ENCODE measurements around the gene WHRN. TPM values are rescaled to one million over a fixed set of nuclear protein-coding genes. Genes with fewer than 3 reads are reported as not detected.

The WHRN gene
- total RNA-seq, 5 donors from 2014 or later (not counting 1 experiment from before 2014, with no cell fraction given), result 11.4 to 46.0 (median 13.0) TPM

DNA sequence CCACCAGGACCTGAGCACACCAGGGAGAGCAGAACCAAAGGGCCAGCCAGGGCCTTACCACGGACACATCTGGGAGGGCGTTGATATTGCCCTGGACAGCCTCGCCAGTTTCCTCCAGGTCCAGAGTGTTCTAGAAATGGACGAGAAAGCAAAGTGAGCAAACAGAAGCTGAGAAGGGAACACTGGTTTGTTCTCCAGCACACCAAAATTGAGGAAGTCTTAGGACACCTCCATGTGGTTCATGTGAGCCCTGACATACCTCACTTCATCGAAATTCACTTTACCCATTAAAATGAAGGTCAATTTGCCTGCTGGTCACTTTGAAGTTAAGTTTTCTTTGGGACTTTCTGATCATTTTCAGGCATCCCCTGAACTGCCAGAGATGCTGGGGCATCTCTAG is 97.4 kb downstream of the WHRN start:
- H3K4me1 Mint-ChIP-seq, result peaks cover 6 to 8% (median 6%) of the 10 kb centered on the region in 3 donors
- H3K9me3 Mint-ChIP-seq, result no peaks in the 10 kb centered on the region
- Histone ChIP-seq H3K9me3 (no peaks in the 10 kb centered on the region), H3K27ac (ENCODE audit: low read length) (no peak overlapping the region), H3K27me3 (replicated peaks in 1 of 2; ENCODE audit: control insufficient read depth in 2 of 2, extremely low read depth in 1 of 2, insufficient read depth in 2 of 2, low read length in 1 of 2) (no peaks in the 10 kb centered on the region), H3K4me3 (ENCODE audit: control insufficient read depth in 1 of 2, extremely low read depth in 1 of 2, low read length in 1 of 2) (no peak overlapping the region), H3K36me3 (ENCODE audit: control insufficient read depth in 2 of 2, extremely low read depth in 1 of 2, insufficient read depth in 1 of 2, low read length in 1 of 2) (no peaks in the 10 kb centered on the region), H3K4me1 (ENCODE audit: control insufficient read depth in 1 of 2, extremely low read depth in 1 of 2, insufficient read depth in 2 of 2, low read length in 2 of 2) (peaks cover 0 to 10% of the 10 kb centered on the region in 2 experiments)
- H3K4me3 Mint-ChIP-seq, result no peak overlapping the region
- WGBS (ENCODE audit: insufficient coverage), result 97% methylated on average over 4 of the region's 5 CpGs
- DNase-seq (no peak), ATAC-seq (replicated peaks in 1 of 4) (no peak)
- H3K27ac Mint-ChIP-seq, result peak overlapping the region in 1 of 2 donors; percentile 22
- no peaks in the 10 kb centered on the region for H3K27me3 Mint-ChIP-seq
- no peaks in the 10 kb centered on the region for H3K36me3 Mint-ChIP-seq
- ChIA-PET POLR2A (no interaction called here), CTCF (interaction anchor here (0.7 to 5.3 kb wide), 4 partner anchors 9 to 245 kb away, joined by 3 to 121 read pairs (median 4); no protein-coding TSS in a partner anchor)

DNA sequence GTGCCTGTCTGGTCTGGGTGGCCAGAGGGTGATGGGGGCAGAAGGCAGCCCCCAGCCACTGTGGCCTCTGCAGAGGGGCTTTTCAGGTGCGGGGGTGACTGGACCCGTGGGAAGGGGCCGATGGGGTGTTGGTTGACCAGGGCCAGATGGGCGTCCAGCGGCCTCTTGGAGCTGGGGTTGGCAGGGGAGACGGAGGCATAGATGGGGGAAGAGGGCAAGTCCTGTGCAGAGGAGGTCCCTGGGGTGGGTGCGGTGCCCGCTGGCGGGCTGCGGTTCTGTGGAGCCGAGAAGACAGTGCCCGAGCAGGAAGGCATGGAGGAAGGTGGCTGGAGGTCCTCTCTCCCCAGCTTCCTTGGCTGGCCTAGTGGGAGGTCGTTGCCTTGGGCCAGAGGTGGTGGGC is 98.8 kb downstream of the WHRN start:
- CTCF ChIA-PET, result interaction anchor here (0.6 to 5.3 kb wide), 17 partner anchors 9 to 608 kb away, joined by 3 to 121 read pairs (median 4); no protein-coding TSS in a partner anchor

DNA sequence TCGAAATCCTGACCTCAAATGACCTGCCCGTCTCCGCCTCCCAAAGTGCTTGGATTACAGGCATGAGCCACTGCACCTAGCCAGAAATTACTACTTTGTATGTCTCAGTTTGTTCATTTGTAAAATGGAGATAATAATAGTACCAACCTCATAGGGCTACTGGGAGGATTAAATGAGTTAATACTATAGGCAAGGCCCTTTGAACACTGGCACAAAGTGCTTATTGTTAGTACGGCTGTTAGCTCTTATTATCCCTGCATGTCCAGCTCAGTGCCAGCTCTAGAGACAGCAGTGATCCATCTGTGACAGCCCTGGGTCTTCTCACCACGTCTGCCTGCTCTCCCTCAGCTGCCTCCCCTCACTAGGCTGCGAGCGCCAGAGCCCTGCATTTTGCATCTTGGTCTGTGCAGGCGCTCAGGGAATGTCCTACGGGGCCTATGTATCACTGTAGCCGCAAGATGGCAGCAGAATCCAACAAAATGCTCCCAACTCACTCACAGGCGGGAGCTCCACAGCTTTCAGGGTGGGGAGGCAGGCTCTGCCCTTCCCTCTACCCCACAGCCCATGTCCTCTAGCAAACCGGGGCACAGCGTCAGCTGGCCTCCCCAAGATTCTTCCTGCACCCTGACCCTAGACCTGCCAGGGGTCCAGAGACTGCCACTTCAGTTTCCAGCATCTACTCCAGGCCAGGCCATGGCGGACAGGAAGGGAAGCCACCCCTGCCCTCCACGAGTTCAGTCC is 99.8 kb downstream of the WHRN start:
- Mint-ChIP-seq H3K4me1 (peaks cover 6 to 8% (median 6%) of the 10 kb centered on the region in 3 donors), H3K4me3 (no peak overlapping the region)
- 0% methylated on average over 6 of the region's 15 CpGs for WGBS (ENCODE audit: insufficient coverage)

More for the DNA sequence above, 98.8 kb downstream of the WHRN start:
- Histone ChIP-seq H3K27ac (ENCODE audit: low read length) (no peak overlapping the region), H3K9me3 (no peaks in the 10 kb centered on the region), H3K4me3 (ENCODE audit: control insufficient read depth in 1 of 2, extremely low read depth in 1 of 2, low read length in 1 of 2) (no peak overlapping the region), H3K36me3 (ENCODE audit: control insufficient read depth in 2 of 2, extremely low read depth in 1 of 2, insufficient read depth in 1 of 2, low read length in 1 of 2) (no peaks in the 10 kb centered on the region), H3K27me3 (replicated peaks in 1 of 2; ENCODE audit: control insufficient read depth in 2 of 2, extremely low read depth in 1 of 2, insufficient read depth in 2 of 2, low read length in 1 of 2) (no peaks in the 10 kb centered on the region), H3K4me1 (ENCODE audit: control insufficient read depth in 1 of 2, extremely low read depth in 1 of 2, insufficient read depth in 2 of 2, low read length in 2 of 2) (peaks cover 0 to 10% of the 10 kb centered on the region in 2 experiments)
- H3K4me1 Mint-ChIP-seq, result peaks cover 6 to 8% (median 6%) of the 10 kb centered on the region in 3 donors
- no peak for DNase-seq
- no peaks in the 10 kb centered on the region for H3K9me3 Mint-ChIP-seq
- no peaks in the 10 kb centered on the region for H3K36me3 Mint-ChIP-seq
- no peak overlapping the region for H3K4me3 Mint-ChIP-seq
- WGBS (ENCODE audit: insufficient coverage), result 93% methylated on average over 10 of the region's 13 CpGs
- no peak overlapping the region for H3K27ac Mint-ChIP-seq
- POLR2A ChIA-PET, result no interaction called here
- ATAC-seq (replicated peaks in 1 of 4), result no peak
- H3K27me3 Mint-ChIP-seq, result no peaks in the 10 kb centered on the region

DNA sequence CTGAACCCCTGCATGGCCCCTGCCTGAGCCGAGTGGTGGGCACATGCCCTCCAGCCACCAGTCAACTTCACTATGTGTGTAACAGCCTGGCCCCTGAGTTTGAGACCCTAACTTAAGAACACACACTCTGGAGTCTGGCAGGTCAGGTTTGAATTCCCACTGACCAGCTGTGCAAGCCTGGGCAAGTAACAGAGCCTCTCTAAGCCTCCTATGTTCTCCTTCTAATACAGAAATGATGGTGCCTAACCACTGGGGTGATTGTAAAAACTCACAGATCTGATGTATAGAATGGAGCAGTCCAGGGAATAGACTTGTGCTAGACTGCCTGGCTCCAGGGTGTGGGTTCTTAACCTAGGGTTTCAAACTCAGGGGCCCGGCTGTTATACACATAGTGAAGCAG is 100.7 kb downstream of the WHRN start:
- ATAC-seq (replicated peaks in 1 of 4) (no peak), DNase-seq (no peak)
- no peaks in the 10 kb centered on the region for H3K36me3 Mint-ChIP-seq
- POLR2A ChIA-PET, result no interaction called here
- no peak overlapping the region for H3K4me3 Mint-ChIP-seq
- H3K36me3 ChIP-seq (ENCODE audit: control insufficient read depth in 2 of 2, extremely low read depth in 1 of 2, insufficient read depth in 1 of 2, low read length in 1 of 2), result no peaks in the 10 kb centered on the region
- H3K27me3 ChIP-seq (replicated peaks in 1 of 2; ENCODE audit: control insufficient read depth in 2 of 2, extremely low read depth in 1 of 2, insufficient read depth in 2 of 2, low read length in 1 of 2), result no peaks in the 10 kb centered on the region
- no peaks in the 10 kb centered on the region for H3K27me3 Mint-ChIP-seq
- no peak overlapping the region for H3K4me3 ChIP-seq (ENCODE audit: control insufficient read depth in 1 of 2, extremely low read depth in 1 of 2, low read length in 1 of 2)
- no CpG with 5 or more reads among the region's 2 CpGs for WGBS (ENCODE audit: insufficient coverage)
- peaks cover 0 to 10% of the 10 kb centered on the region in 2 experiments for H3K4me1 ChIP-seq (ENCODE audit: control insufficient read depth in 1 of 2, extremely low read depth in 1 of 2, insufficient read depth in 2 of 2, low read length in 2 of 2)
- peaks cover 6 to 8% (median 6%) of the 10 kb centered on the region in 3 donors for H3K4me1 Mint-ChIP-seq
- no peaks in the 10 kb centered on the region for H3K9me3 ChIP-seq
- H3K27ac Mint-ChIP-seq, result no peak overlapping the region
- H3K27ac ChIP-seq (ENCODE audit: low read length), result no peak overlapping the region
- CTCF ChIA-PET, result interaction anchor here (0.6 to 5.3 kb wide), 14 partner anchors 8 to 610 kb away, joined by 3 to 121 read pairs (median 6); partner anchors contain the start of gene TEX48 (in 1 of the 2)
- no peaks in the 10 kb centered on the region for H3K9me3 Mint-ChIP-seq

More for the DNA sequence above, 99.8 kb downstream of the WHRN start:
- peak; percentile 93 to 100 (median 97) for ATAC-seq (replicated peaks in 1 of 4)
- Histone ChIP-seq H3K27ac (ENCODE audit: low read length) (no peak overlapping the region), H3K27me3 (replicated peaks in 1 of 2; ENCODE audit: control insufficient read depth in 2 of 2, extremely low read depth in 1 of 2, insufficient read depth in 2 of 2, low read length in 1 of 2) (no peaks in the 10 kb centered on the region), H3K4me1 (ENCODE audit: control insufficient read depth in 1 of 2, extremely low read depth in 1 of 2, insufficient read depth in 2 of 2, low read length in 2 of 2) (peaks cover 0 to 10% of the 10 kb centered on the region in 2 experiments), H3K9me3 (no peaks in the 10 kb centered on the region), H3K36me3 (ENCODE audit: control insufficient read depth in 2 of 2, extremely low read depth in 1 of 2, insufficient read depth in 1 of 2, low read length in 1 of 2) (no peaks in the 10 kb centered on the region), H3K4me3 (ENCODE audit: control insufficient read depth in 1 of 2, extremely low read depth in 1 of 2, low read length in 1 of 2) (no peak overlapping the region)
- CTCF ChIA-PET, result interaction anchor here (0.6 to 5.3 kb wide), 36 partner anchors 10 to 1097 kb away, joined by 3 to 121 read pairs (median 4); partner anchors contain the start of genes ATP6V1G1 (in 1 of the 2) and WHRN (in 1 of the 2)
- H3K9me3 Mint-ChIP-seq, result no peaks in the 10 kb centered on the region
- H3K27me3 Mint-ChIP-seq, result no peaks in the 10 kb centered on the region
- H3K27ac Mint-ChIP-seq, result peak overlapping the region; percentile 62 to 68
- POLR2A ChIA-PET, result interaction anchor here in 1 of 2 donors (0.7 kb wide), 1 partner anchor 187 kb away, joined by 3 read pairs; no protein-coding TSS in a partner anchor
- H3K36me3 Mint-ChIP-seq, result no peaks in the 10 kb centered on the region
- peak; percentile 57 to 91 (median 76) for DNase-seq

DNA sequence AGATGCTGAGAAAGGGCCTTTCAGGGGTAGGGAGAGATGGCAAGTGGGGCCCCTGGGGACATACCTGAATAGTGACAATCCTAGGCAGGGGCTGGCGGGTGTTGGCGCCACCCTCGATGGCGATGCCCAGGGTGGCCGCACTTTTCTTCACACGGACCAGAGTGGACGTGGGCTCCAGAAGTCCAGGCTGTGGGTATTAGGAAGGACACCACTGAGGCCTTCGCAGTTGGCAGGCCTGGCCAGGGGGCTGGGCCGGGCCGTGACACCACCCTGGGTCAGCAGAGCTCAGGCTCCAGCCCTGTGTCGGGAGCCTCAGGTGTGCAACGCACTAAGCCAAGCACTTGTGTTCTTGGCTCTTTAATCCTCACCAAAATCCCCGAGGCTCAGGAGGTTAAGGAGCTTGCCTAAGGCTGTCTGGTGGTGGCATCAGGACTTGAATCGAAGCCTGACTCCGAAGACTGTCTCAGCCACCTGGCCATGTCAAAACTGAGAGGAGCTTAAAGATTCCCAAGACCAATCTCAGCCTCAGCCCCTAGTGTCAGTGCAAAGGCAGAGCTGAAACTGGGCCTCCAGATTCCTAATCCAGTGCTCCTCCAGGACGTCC is 102.0 kb downstream of the WHRN start:
- WGBS (ENCODE audit: insufficient coverage), result 92% methylated on average over 15 of the region's 16 CpGs
- H3K36me3 ChIP-seq (ENCODE audit: control insufficient read depth in 2 of 2, extremely low read depth in 1 of 2, insufficient read depth in 1 of 2, low read length in 1 of 2), result no peaks in the 10 kb centered on the region
- DNase-seq, result no peak
- no peak for ATAC-seq (replicated peaks in 1 of 4)
- Mint-ChIP-seq H3K4me3 (no peak overlapping the region), H3K36me3 (no peaks in the 10 kb centered on the region), H3K27ac (no peak overlapping the region), H3K4me1 (peaks cover 8 to 10% (median 9%) of the 10 kb centered on the region in 3 donors), H3K9me3 (no peaks in the 10 kb centered on the region), H3K27me3 (no peaks in the 10 kb centered on the region)
- no peaks in the 10 kb centered on the region for H3K9me3 ChIP-seq
- no peak overlapping the region for H3K4me3 ChIP-seq (ENCODE audit: control insufficient read depth in 1 of 2, extremely low read depth in 1 of 2, low read length in 1 of 2)
- no peak overlapping the region for H3K27ac ChIP-seq (ENCODE audit: low read length)
- ChIA-PET CTCF (interaction anchor here (0.6 to 5.3 kb wide), 6 partner anchors 10 to 611 kb away, joined by 3 to 121 read pairs (median 4); no protein-coding TSS in a partner anchor), POLR2A (no interaction called here)
- no peaks in the 10 kb centered on the region for H3K27me3 ChIP-seq (replicated peaks in 1 of 2; ENCODE audit: control insufficient read depth in 2 of 2, extremely low read depth in 1 of 2, insufficient read depth in 2 of 2, low read length in 1 of 2)
- H3K4me1 ChIP-seq (ENCODE audit: control insufficient read depth in 1 of 2, extremely low read depth in 1 of 2, insufficient read depth in 2 of 2, low read length in 2 of 2), result peaks cover 0 to 14% of the 10 kb centered on the region in 2 experiments

DNA sequence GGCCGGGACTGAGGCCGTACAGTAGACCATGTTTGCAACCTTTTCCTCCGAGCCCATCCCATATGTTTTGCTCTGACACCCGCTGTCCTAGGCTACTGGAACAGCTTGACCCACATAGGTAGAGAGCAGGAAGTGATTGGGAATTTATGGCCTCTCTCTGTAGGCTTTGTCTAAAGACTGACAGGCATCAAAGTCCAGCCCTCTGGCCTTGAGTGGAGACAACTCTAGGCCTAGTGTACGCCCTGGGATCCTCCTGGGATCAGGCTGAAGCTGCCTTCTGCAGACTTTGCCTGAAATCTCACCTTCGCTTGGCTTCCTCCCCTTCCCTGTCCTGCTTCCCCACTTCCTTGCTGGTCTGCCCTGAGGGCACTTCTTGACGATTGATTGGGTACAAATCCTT is 103.9 kb downstream of the WHRN start:
- Mint-ChIP-seq H3K4me1 (peaks cover 20 to 25% (median 22%) of the 10 kb centered on the region in 3 donors), H3K27me3 (no peaks in the 10 kb centered on the region), H3K27ac (no peak overlapping the region), H3K4me3 (no peak overlapping the region), H3K9me3 (no peaks in the 10 kb centered on the region), H3K36me3 (no peaks in the 10 kb centered on the region)
- WGBS (ENCODE audit: insufficient coverage), result 91% methylated on average over 4 of the region's 7 CpGs
- no peak for DNase-seq
- H3K27ac ChIP-seq (ENCODE audit: low read length), result no peak overlapping the region
- ChIA-PET CTCF (no interaction called here), POLR2A (no interaction called here)
- no peaks in the 10 kb centered on the region for H3K36me3 ChIP-seq (ENCODE audit: control insufficient read depth in 2 of 2, extremely low read depth in 1 of 2, insufficient read depth in 1 of 2, low read length in 1 of 2)
- no peak overlapping the region for H3K4me3 ChIP-seq (ENCODE audit: control insufficient read depth in 1 of 2, extremely low read depth in 1 of 2, low read length in 1 of 2)
- no peaks in the 10 kb centered on the region for H3K9me3 ChIP-seq
- H3K4me1 ChIP-seq (ENCODE audit: control insufficient read depth in 1 of 2, extremely low read depth in 1 of 2, insufficient read depth in 2 of 2, low read length in 2 of 2), result peaks cover 7 to 28% of the 10 kb centered on the region in 2 experiments
- no peak for ATAC-seq (replicated peaks in 1 of 4)
- no peaks in the 10 kb centered on the region for H3K27me3 ChIP-seq (replicated peaks in 1 of 2; ENCODE audit: control insufficient read depth in 2 of 2, extremely low read depth in 1 of 2, insufficient read depth in 2 of 2, low read length in 1 of 2)

Data from T-cell (primary cell).